ENCODE measurements around the gene PLD1.

Gene PLD1

DNA sequence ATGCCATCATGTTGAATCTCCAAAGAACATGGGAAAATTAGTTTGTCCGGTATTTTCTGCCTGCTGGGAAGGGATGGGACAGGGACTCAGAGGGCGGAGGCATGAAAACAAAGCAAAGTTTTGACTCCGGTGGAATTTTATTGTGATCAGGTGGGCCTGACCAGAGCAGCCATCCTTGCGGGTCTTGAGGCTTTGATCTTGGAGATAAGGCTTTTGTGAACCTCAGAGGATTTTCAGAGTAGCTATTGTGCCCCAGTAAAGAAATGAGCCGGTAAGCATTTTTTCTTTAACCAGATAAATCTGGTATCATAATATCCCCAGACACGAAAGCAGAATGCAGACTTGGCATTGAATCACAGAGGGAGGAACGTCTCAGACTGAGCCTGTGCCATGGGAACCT, 250.7 kb downstream of the PLD1 start:
- DNase-seq (ENCODE audit: low spot score) = no peak

DNA sequence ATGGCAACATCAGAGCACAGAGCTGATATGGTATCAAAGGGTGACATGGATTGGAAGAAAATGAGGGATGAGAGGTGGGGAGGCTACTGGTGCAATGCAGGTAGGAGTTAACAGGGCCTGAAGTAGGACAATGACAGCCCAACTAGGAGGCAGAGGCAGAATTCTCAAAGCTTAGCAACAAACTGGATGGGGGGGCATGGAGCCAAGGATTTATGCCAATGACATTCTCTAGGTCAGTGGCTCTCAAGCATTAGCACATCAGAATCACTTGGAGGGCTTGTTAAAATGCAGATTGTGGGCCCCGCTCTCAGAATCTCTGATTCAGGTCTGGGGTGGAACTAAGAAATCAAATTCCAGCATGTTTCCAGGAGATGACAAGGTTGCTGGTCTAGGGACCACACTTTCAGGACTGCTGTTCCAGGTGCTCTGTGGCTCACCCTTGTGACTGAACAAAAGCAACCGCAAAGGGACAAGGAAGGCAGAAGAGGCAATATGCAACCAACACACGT, 252.0 kb downstream of the PLD1 start:
- DNase-seq (ENCODE audit: low spot score) = no peak

DNA sequence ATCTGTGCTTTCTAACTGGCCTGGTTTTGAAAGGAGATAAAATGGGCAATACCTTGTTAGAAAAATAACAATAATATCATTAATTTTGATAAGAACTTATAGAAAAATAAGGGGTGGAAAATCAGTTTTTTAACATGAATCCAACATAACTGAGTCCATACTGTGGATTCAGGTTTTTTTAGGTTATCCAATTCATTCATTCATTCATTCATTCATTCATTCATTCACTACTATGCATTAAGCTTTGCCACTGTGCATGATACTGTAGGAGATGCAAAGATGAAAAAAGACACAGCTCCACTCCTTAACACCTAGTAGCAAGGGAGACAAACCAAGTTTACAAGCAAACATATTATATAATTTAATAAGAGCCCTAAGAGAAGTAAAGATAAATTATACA, 253.1 kb downstream of the PLD1 start:
- DNase-seq (ENCODE audit: low spot score) = no peak

DNA sequence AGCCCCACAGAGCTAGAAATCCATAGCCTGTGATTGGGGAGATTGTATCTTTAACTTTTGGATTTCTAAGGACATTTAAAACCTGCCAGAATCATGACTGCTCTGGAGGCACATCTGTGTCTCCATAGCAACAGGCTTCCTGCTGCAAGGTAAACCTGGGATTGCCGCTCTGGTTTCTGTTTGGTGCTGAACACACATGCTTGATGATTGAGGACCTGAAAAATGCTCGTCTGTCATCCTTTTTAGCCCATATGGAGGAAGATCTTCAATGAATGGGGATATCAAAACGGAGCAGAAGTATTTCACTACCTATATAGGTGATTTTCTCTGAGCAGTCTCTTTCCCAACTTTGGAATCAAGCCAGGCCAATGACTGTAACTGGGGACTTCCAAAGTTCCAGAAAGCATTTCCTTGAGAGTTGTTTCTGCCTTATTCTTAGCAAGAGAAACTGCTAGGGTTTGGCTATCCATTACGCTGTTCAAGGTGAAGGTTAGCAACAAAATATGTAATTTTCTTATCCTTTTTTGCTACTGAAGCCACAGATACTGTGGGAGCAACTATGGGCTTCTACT, 253.6 kb downstream of the PLD1 start:
- no peak for DNase-seq (ENCODE audit: low spot score)

DNA sequence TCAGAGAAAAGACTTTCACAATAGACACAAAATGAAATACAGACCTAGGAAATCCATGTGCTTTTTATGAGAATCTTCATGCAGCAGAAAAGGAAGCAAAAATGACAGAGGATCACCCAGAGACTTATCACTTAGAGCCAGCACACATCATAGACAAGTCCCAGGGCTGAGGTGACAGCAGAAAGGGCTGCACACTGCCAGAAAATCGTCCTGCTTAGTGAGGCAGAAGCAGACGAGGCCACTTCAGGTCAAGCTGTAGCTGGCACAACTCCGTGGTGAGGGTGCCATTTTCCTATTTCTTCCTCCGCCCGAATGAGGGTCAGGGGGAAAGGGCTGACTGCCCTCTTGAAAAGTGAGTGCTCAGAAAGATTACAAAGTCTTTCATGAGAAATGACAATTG, 254.1 kb downstream of the PLD1 start:
- no peak for DNase-seq (ENCODE audit: low spot score)

DNA sequence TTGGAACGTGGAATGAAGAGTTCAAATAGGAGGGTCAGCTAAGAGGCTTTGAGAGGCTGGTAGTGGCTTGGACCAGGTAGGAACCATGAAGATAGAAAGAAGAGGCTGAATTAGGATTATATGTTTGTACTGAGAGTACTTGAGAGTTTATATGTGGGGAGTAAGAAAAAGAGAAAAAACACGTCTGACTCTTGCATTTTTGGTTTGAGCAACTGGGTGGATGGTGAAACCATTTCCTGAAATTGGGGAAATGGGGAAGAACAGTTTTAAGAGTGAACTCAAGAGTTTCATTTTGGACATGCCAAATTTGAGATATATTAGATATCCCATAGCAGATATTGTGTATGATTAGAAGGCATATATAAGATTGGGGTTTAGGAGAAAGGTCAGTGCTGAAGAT, 257.2 kb downstream of the PLD1 start:
- DNase-seq (ENCODE audit: low spot score) = no peak

DNA sequence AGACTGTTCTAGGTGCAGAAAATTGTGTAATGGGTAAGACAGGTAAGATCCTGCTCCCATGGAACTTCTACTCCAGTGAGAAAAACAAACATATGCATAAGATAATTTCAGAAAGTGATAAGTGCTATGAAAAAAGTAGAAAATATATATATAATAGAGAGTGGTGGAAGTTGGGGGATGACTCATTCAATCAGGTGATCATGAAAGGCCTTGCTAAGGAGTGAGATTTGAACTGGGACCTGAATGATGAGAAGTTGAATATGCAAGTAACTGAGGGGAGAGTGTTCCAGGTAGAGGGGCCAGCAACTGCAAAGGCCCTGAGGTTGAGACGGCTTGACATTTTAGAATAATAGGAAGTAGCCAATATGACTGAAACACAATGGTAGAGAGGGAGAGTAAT, 257.8 kb downstream of the PLD1 start:
- no peak for DNase-seq (ENCODE audit: low spot score)

DNA sequence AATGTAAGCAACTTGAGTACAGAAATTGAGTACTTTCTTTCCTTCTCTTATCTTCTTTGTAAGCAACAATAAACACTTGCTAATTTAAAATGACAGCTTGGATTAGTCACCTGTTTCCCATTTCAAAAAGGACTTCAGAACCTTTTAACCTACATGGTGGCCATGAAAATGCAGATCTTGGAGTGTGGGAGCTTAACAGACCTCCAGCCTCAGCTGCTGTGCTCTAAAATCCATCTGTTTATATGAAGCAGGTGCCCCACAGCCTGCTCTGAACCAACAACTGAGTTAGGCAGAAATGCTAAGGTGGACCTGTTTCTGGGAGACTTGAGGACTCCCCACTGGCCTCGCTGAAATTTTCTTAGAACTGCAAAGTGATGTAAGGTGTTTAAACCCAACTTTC, 259.0 kb downstream of the PLD1 start:
- no peak for DNase-seq (ENCODE audit: low spot score)
